Stimulated activated CD8-positive, alpha-beta memory T cell treated with anti-CD3 and anti-CD28 coated beads, Interleukin-4, amount 100 ng/mL, for 4 hours (primary cell): ENCODE measurements around the gene RPRD2.

Experiments
- DNase-seq, 2 donors: peaks; one replicate each; pipeline ENCODE4 v3.0.0-alpha.2; 2020; ENCODE audit warnings: low read depth in 2 of 2, low spot score in 1 of 2

The RPRD2 gene

GRCh38 chr1:150469291-150469690 lies 105.3 kb downstream of the RPRD2 start:
- no peak for DNase-seq

- no peak for DNase-seq
Observed at GRCh38 chr1:150472601-150473200, 108.8 kb downstream of the RPRD2 start.

- no peak for DNase-seq
Observed at GRCh38 chr1:150473659-150474058, 109.7 kb downstream of the RPRD2 start.

GRCh38 chr1:150474869-150475268 lies 110.9 kb downstream of the RPRD2 start:
- no peak for DNase-seq

GRCh38 chr1:150476754-150477153 lies 112.8 kb downstream of the RPRD2 start:
- no peak for DNase-seq

GRCh38 chr1:150477320-150477719 lies 113.4 kb downstream of the RPRD2 start:
- no peak for DNase-seq

GRCh38 chr1:150477733-150478132 lies 113.8 kb downstream of the RPRD2 start:
- DNase-seq: no peak

- DNase-seq: no peak
Observed at GRCh38 chr1:150479370-150479769, 115.4 kb downstream of the RPRD2 start.

- no peak for DNase-seq
Observed at GRCh38 chr1:150479927-150480352, 116.0 kb downstream of the RPRD2 start.

GRCh38 chr1:150484431-150484830 lies 120.5 kb downstream of the RPRD2 start:
- no peak for DNase-seq

- DNase-seq: no peak
Observed at GRCh38 chr1:150484861-150485260, 120.9 kb downstream of the RPRD2 start.

GRCh38 chr1:150486966-150487762 lies 123.2 kb downstream of the RPRD2 start, which contains the start of gene TARS2:
Gene TARS2, plus strand, starts transcription at chr1:150487419. Its CDS starts 32 bp downstream, at chr1:150487451.
- peak; percentile 87 for DNase-seq

- no peak for DNase-seq
Observed at GRCh38 chr1:150487763-150488115, 123.8 kb downstream of the RPRD2 start.

GRCh38 chr1:150493175-150493574 lies 129.2 kb downstream of the RPRD2 start:
- DNase-seq: no peak

GRCh38 chr1:150498342-150498741 lies 134.4 kb downstream of the RPRD2 start:
- no peak for DNase-seq

- no peak for DNase-seq
Observed at GRCh38 chr1:150505431-150505830, 141.5 kb downstream of the RPRD2 start.

GRCh38 chr1:150507912-150508864 lies 144.2 kb downstream of the RPRD2 start, which contains the start of gene ECM1:
Gene ECM1, plus strand, starts transcription at chr1:150508109. Its CDS starts 101 bp downstream, at chr1:150508210.
- DNase-seq: no peak

- no peak for DNase-seq
Observed at GRCh38 chr1:150508982-150509381, 145.0 kb downstream of the RPRD2 start.

- no peak for DNase-seq
Observed at GRCh38 chr1:150511551-150511950, 147.6 kb downstream of the RPRD2 start.

GRCh38 chr1:150511985-150512660 lies 148.2 kb downstream of the RPRD2 start:
- DNase-seq: no peak

GRCh38 chr1:150512846-150513245 lies 148.9 kb downstream of the RPRD2 start:
- DNase-seq: no peak
